Measurements from ENCODE around the gene IGFL4. TPM values are rescaled to one million over a fixed set of nuclear protein-coding genes. Genes with fewer than 3 reads are reported as not detected.
A peak's percentile ranks its signal among the peaks of the same experiment; 100 is the strongest.

The IGFL4 gene
- polyA plus RNA-seq, 2 donors = 0.02 to 0.16 TPM

- H3K27ac ChIP-seq (ENCODE audit: low read depth in 2 of 2, low read length in 1 of 2) = no peak overlapping the region
- H3K9me3 ChIP-seq (ENCODE audit: control insufficient read depth in 2 of 2, insufficient read depth in 1 of 2, low read depth in 1 of 2, low read length in 1 of 2) = no peaks in the 10 kb centered on the region
- H3K4me3 ChIP-seq (ENCODE audit: low read depth in 1 of 2, low read length in 2 of 2) = no peak overlapping the region
- peaks cover 4 to 9% of the 10 kb centered on the region in 2 donors for H3K4me1 ChIP-seq (ENCODE audit: control insufficient read depth in 2 of 2, insufficient read depth in 2 of 2, low read length in 1 of 2)
- WGBS, 2 donors = 23 to 30% methylated on average over 14 of the region's 14 CpGs
- peaks cover 0 to 5% of the 10 kb centered on the region in 2 donors for H3K36me3 ChIP-seq (ENCODE audit: control insufficient read depth in 2 of 2, insufficient read depth in 2 of 2, low read length in 1 of 2)
- no peaks in the 10 kb centered on the region for H3K27me3 ChIP-seq (ENCODE audit: control insufficient read depth in 1 of 2, insufficient read depth in 2 of 2, low read length in 2 of 2)
These were observed 41.1 kb downstream of the IGFL4 start for GRCh38 chr19:45999653-46000121.

GRCh38 chr19:45998834-45999233 lies 42.0 kb downstream of the IGFL4 start:
- H3K4me3 ChIP-seq (ENCODE audit: low read depth in 1 of 2, low read length in 2 of 2) = no peak overlapping the region
- 91 to 92% methylated on average over 4 of the region's 4 CpGs for WGBS, 2 donors

GRCh38 chr19:45996933-45997332 lies 43.9 kb downstream of the IGFL4 start:
- Histone ChIP-seq H3K27me3 (ENCODE audit: control insufficient read depth in 1 of 2, insufficient read depth in 2 of 2, low read length in 2 of 2) (no peaks in the 10 kb centered on the region), H3K4me3 (ENCODE audit: low read depth in 1 of 2, low read length in 2 of 2) (no peak overlapping the region), H3K4me1 (ENCODE audit: control insufficient read depth in 2 of 2, insufficient read depth in 2 of 2, low read length in 1 of 2) (peaks cover 4 to 9% of the 10 kb centered on the region in 2 donors), H3K27ac (ENCODE audit: low read depth in 2 of 2, low read length in 1 of 2) (no peak overlapping the region), H3K9me3 (ENCODE audit: control insufficient read depth in 2 of 2, insufficient read depth in 1 of 2, low read depth in 1 of 2, low read length in 1 of 2) (no peaks in the 10 kb centered on the region), H3K36me3 (ENCODE audit: control insufficient read depth in 2 of 2, insufficient read depth in 2 of 2, low read length in 1 of 2) (peaks cover 0 to 5% of the 10 kb centered on the region in 2 donors)
- 82 to 88% methylated on average over 8 of the region's 8 CpGs for WGBS, 2 donors

More at GRCh38 chr19:45998834-45999233, 42.0 kb downstream of the IGFL4 start:
- Histone ChIP-seq H3K27ac (ENCODE audit: low read depth in 2 of 2, low read length in 1 of 2) (no peak overlapping the region), H3K9me3 (ENCODE audit: control insufficient read depth in 2 of 2, insufficient read depth in 1 of 2, low read depth in 1 of 2, low read length in 1 of 2) (no peaks in the 10 kb centered on the region), H3K4me1 (ENCODE audit: control insufficient read depth in 2 of 2, insufficient read depth in 2 of 2, low read length in 1 of 2) (peaks cover 4 to 9% of the 10 kb centered on the region in 2 donors), H3K27me3 (ENCODE audit: control insufficient read depth in 1 of 2, insufficient read depth in 2 of 2, low read length in 2 of 2) (no peaks in the 10 kb centered on the region), H3K36me3 (ENCODE audit: control insufficient read depth in 2 of 2, insufficient read depth in 2 of 2, low read length in 1 of 2) (peaks cover 0 to 5% of the 10 kb centered on the region in 2 donors)

GRCh38 chr19:45995715-45996385 lies 45.0 kb downstream of the IGFL4 start:
- Histone ChIP-seq H3K36me3 (ENCODE audit: control insufficient read depth in 2 of 2, insufficient read depth in 2 of 2, low read length in 1 of 2) (peaks cover 0 to 5% of the 10 kb centered on the region in 2 donors), H3K27ac (ENCODE audit: low read depth in 2 of 2, low read length in 1 of 2) (peak overlapping the region; percentile 42 to 83), H3K27me3 (ENCODE audit: control insufficient read depth in 1 of 2, insufficient read depth in 2 of 2, low read length in 2 of 2) (no peaks in the 10 kb centered on the region), H3K9me3 (ENCODE audit: control insufficient read depth in 2 of 2, insufficient read depth in 1 of 2, low read depth in 1 of 2, low read length in 1 of 2) (no peaks in the 10 kb centered on the region), H3K4me3 (ENCODE audit: low read depth in 1 of 2, low read length in 2 of 2) (peak overlapping the region; percentile 77 to 83), H3K4me1 (ENCODE audit: control insufficient read depth in 2 of 2, insufficient read depth in 2 of 2, low read length in 1 of 2) (peaks cover 2 to 9% of the 10 kb centered on the region in 2 donors)
- WGBS, 2 donors = 12 to 15% methylated on average over 13 of the region's 13 CpGs

GRCh38 chr19:45994998-45995714 lies 45.6 kb downstream of the IGFL4 start, which contains the start of gene CCDC61:
Gene CCDC61 (plus strand): TSS chr19:45995467. CDS start chr19:46003019, 7,552 bp downstream.
- Histone ChIP-seq H3K9me3 (ENCODE audit: control insufficient read depth in 2 of 2, insufficient read depth in 1 of 2, low read depth in 1 of 2, low read length in 1 of 2) (no peaks in the 10 kb centered on the region), H3K36me3 (ENCODE audit: control insufficient read depth in 2 of 2, insufficient read depth in 2 of 2, low read length in 1 of 2) (peaks cover 0 to 5% of the 10 kb centered on the region in 2 donors), H3K27ac (ENCODE audit: low read depth in 2 of 2, low read length in 1 of 2) (peak within 1 kb of the TSS; percentile 42 to 83), H3K4me3 (ENCODE audit: low read depth in 1 of 2, low read length in 2 of 2) (peak within 1 kb of the TSS; percentile 77 to 83), H3K27me3 (ENCODE audit: control insufficient read depth in 1 of 2, insufficient read depth in 2 of 2, low read length in 2 of 2) (no peaks in the 10 kb centered on the region), H3K4me1 (ENCODE audit: control insufficient read depth in 2 of 2, insufficient read depth in 2 of 2, low read length in 1 of 2) (peaks cover 0 to 3% of the 10 kb centered on the region in 2 donors)
- WGBS, 2 donors = 0 to 1% methylated on average over 34 of the region's 34 CpGs

GRCh38 chr19:45994456-45994997 lies 46.3 kb downstream of the IGFL4 start:
- Histone ChIP-seq H3K9me3 (ENCODE audit: control insufficient read depth in 2 of 2, insufficient read depth in 1 of 2, low read depth in 1 of 2, low read length in 1 of 2) (no peaks in the 10 kb centered on the region), H3K4me1 (ENCODE audit: control insufficient read depth in 2 of 2, insufficient read depth in 2 of 2, low read length in 1 of 2) (no peaks in the 10 kb centered on the region), H3K27me3 (ENCODE audit: control insufficient read depth in 1 of 2, insufficient read depth in 2 of 2, low read length in 2 of 2) (no peaks in the 10 kb centered on the region), H3K36me3 (ENCODE audit: control insufficient read depth in 2 of 2, insufficient read depth in 2 of 2, low read length in 1 of 2) (peaks cover 0 to 5% of the 10 kb centered on the region in 2 donors), H3K4me3 (ENCODE audit: low read depth in 1 of 2, low read length in 2 of 2) (peak overlapping the region; percentile 41 to 83), H3K27ac (ENCODE audit: low read depth in 2 of 2, low read length in 1 of 2) (no peak overlapping the region)
- 7 to 8% methylated on average over 8 of the region's 8 CpGs for WGBS, 2 donors

- no peaks in the 10 kb centered on the region for H3K27me3 ChIP-seq (ENCODE audit: control insufficient read depth in 1 of 2, insufficient read depth in 2 of 2, low read length in 2 of 2)
- H3K4me1 ChIP-seq (ENCODE audit: control insufficient read depth in 2 of 2, insufficient read depth in 2 of 2, low read length in 1 of 2) = no peaks in the 10 kb centered on the region
- H3K27ac ChIP-seq (ENCODE audit: low read depth in 2 of 2, low read length in 1 of 2) = no peak overlapping the region
- 85 to 87% methylated on average over 12 of the region's 12 CpGs for WGBS, 2 donors
- no peaks in the 10 kb centered on the region for H3K9me3 ChIP-seq (ENCODE audit: control insufficient read depth in 2 of 2, insufficient read depth in 1 of 2, low read depth in 1 of 2, low read length in 1 of 2)
- no peaks in the 10 kb centered on the region for H3K36me3 ChIP-seq (ENCODE audit: control insufficient read depth in 2 of 2, insufficient read depth in 2 of 2, low read length in 1 of 2)
- no peak overlapping the region for H3K4me3 ChIP-seq (ENCODE audit: low read depth in 1 of 2, low read length in 2 of 2)
These were observed 50.6 kb downstream of the IGFL4 start for GRCh38 chr19:45990113-45990728.
